Measurements from ENCODE around the gene CNTNAP2. TPM values are rescaled to one million over a fixed set of nuclear protein-coding genes. Genes with fewer than 3 reads are reported as not detected.
"Not testable (repeated sequence)": the region's sequence is repeated elsewhere in the genome, so short reads cannot be mapped to it uniquely, and the experiment has no call there.

CNTNAP2 gene
- total RNA-seq, 2 experiments from 2014 or later = 0.19 to 0.22 TPM

DNA sequence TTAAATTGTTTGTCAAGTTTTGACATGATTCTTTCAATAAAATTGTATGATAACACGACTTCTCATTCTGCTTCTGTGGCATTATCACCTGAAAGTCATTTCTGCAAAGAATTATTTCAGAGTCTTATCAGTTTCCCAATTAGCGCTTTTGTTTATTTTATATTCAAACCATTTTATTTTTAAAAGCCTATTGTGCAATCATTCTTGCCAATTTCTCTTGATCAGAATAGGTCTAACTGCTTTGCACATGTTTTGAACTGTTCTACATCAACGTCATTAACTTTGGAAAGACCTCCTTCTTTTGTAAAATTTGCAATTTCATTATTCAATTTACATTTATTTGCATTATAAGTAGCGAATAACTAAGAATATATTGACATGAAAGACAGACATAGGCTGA is 758.1 kb downstream of the CNTNAP2 start:
- H3K27me3 Mint-ChIP-seq = no peaks in the 10 kb centered on the region
- no peaks in the 10 kb centered on the region for H3K4me1 Mint-ChIP-seq
- H3K36me3 Mint-ChIP-seq = no peaks in the 10 kb centered on the region
- no peak overlapping the region for H3K27ac Mint-ChIP-seq
- H3K4me3 Mint-ChIP-seq = no peak overlapping the region
- peaks cover 2% of the 10 kb centered on the region for H3K9me3 Mint-ChIP-seq
- no peak for DNase-seq

DNA sequence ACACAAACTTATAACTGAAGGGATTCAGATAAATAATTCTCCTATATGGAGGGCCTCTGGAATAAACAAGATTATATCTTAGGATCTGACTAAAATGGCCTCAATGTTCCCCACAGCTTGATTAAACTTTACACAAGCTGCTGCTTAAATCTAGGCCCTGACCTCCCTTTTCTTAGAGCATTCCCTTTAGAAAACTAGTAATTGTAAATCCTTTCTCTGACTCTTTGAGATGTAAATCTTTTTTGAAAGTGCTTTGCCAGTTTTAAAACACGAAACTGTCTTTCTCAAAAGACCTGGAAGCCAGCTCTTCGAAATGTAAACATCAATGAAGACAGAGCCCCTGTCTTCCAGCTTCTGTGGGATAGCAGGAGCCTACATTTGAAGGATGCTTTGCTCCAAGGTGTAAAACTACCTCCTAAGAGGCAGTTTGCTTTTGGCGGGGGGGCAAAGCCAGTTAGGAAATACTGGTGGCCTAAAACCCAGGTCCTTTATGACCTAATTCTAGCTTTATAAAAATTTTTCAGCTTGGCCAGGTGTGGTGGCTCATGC is 758.7 kb downstream of the CNTNAP2 start:
- Mint-ChIP-seq H3K36me3 (no peaks in the 10 kb centered on the region), H3K27ac (no peak overlapping the region), H3K4me1 (no peaks in the 10 kb centered on the region), H3K9me3 (peaks cover 2% of the 10 kb centered on the region), H3K27me3 (no peaks in the 10 kb centered on the region), H3K4me3 (no peak overlapping the region)
- no peak for DNase-seq

DNA sequence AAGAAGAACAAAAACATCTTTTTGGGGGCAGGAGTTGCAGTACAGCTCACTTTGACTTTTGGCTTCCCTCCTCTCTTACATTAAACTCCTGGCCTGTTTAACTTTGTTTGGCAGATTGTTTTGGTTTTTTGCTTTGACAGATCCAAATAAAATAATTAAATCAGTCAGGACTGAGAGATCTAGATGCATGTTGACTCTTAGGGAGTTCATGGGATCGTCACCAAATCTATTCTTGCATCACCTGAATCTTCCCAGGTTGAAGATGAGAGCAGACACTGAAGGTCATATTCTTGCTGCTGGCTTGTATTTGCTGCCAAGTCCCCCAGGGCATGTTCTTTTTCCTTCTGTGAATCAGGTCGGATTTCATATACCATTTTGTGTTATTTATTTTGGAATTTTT is 759.4 kb downstream of the CNTNAP2 start:
- Mint-ChIP-seq H3K27ac (no peak overlapping the region), H3K36me3 (no peaks in the 10 kb centered on the region), H3K27me3 (no peaks in the 10 kb centered on the region), H3K9me3 (peaks cover 2% of the 10 kb centered on the region), H3K4me3 (no peak overlapping the region), H3K4me1 (no peaks in the 10 kb centered on the region)
- no peak for DNase-seq

DNA sequence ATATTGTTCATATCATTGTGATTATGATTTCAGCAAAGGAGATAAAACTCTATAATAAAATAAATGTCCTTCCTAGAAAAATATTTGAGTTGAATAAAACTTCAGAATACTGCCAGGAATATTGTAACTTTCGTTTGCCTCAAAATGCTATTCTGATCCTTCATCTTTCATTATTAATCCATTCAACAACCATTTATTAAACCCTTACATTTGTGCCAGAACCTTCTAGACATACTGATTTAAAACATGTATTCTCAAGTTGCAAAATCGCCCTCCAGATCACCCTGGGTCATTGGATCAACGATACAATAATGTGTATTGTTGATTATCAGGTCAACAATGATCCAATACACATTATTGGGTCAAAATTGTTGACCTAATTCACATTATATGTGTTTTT is 759.8 kb downstream of the CNTNAP2 start:
- no peaks in the 10 kb centered on the region for H3K36me3 Mint-ChIP-seq
- H3K9me3 Mint-ChIP-seq = peaks cover 2% of the 10 kb centered on the region
- no peaks in the 10 kb centered on the region for H3K4me1 Mint-ChIP-seq
- no peak overlapping the region for H3K27ac Mint-ChIP-seq
- H3K27me3 Mint-ChIP-seq = no peaks in the 10 kb centered on the region
- H3K4me3 Mint-ChIP-seq = no peak overlapping the region
- DNase-seq = no peak

DNA sequence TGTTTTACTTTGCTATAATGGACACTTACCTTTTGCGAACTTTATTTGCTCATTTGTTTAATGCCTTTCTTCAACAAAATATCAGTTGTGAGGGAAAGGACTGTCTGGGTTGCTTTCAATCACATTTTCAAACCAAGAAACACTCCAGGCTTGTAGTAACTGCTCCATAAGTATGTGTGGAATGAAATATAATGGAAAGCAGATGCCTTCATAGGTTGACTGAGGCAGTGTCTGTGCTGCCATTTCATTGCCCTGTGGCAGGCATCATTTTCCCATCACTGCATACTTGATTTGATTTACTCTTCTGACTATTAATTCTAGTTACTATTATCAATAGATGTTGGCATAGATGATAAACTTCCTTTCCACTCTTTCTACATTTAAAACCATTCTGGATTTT is 762.3 kb downstream of the CNTNAP2 start:
- Mint-ChIP-seq H3K9me3 (peaks cover 2% of the 10 kb centered on the region), H3K27me3 (no peaks in the 10 kb centered on the region), H3K4me3 (no peak overlapping the region), H3K27ac (no peak overlapping the region), H3K36me3 (no peaks in the 10 kb centered on the region), H3K4me1 (no peaks in the 10 kb centered on the region)
- no peak for DNase-seq

DNA sequence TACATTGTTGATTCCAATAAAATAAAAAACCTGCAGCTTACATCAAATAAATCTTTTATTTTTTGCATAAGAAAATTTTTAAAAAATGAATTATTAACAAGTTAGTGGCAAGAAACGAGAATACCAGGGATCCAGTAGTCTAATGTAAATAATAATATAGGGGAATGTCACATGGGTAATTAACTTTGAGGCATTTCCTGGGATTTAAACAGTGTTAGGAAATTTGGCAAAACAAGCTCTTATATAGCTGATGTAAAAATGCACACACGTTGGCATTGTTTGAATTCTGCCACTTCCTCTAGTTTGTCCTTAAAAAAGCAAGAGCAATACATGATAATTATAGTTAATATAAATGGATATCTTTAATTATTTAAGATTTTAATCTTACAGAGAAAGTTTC is 768.6 kb downstream of the CNTNAP2 start:
- Mint-ChIP-seq H3K4me1 (no peaks in the 10 kb centered on the region), H3K27me3 (no peaks in the 10 kb centered on the region), H3K9me3 (peaks cover 3% of the 10 kb centered on the region), H3K27ac (no peak overlapping the region), H3K4me3 (no peak overlapping the region), H3K36me3 (no peaks in the 10 kb centered on the region)
- DNase-seq = no peak

DNA sequence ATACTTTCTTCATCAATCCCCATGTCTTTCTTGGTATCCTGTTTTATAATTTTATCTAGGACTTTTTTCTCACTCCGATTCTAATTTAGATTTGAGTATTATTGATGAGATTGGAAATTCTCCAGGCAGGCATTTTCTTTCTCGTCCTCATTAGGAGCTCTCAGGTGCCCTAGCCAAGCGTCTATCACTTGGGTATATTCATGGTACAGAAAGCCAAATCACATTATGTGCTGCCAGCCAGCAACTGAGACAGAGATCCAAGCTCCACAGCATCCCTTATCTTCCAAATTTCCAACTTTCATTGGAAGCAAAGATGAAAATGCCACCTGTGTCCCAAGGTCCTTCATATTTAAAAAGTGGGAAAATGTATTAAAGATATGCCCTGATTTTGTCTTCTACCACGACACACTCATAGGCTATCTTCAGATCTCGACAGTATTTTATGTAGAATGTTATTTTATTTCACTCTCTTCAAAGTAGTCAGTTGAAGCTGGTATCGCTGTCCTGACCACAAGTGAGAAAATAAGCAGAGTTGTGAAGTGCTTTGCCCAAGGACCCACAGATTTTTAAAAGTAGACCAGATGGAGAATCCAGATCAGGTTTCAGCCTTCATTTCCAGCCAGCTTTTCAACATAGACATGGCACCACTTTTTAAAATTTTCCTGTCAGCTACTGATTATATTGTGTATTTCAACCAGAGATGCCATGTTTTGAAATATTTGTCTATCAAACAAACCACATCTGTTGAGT is 773.4 kb downstream of the CNTNAP2 start:
- peaks cover 3% of the 10 kb centered on the region for H3K9me3 Mint-ChIP-seq
- H3K36me3 Mint-ChIP-seq = no peaks in the 10 kb centered on the region
- no peaks in the 10 kb centered on the region for H3K4me1 Mint-ChIP-seq
- no peak overlapping the region for H3K4me3 Mint-ChIP-seq
- H3K27me3 Mint-ChIP-seq = no peaks in the 10 kb centered on the region
- no peak overlapping the region for H3K27ac Mint-ChIP-seq
- DNase-seq = no peak

DNA sequence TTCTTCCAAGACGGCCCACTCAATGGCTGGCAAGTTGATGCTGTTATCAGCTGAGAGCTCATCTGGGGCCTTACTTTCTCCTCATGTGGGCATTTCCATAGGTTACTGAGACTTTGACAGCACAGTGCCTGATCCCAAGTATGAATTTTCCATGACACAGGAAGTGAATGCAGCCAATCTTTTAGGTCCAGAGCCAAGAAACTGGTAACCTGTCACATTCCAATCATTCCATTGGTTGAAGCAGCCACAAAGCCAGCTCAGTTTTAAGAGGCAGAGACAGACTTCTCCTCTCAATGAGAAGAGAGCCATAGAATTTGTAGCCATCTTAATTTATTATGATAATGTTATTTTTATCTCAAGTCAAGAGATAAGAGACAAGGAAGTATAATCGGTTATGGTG is 775.5 kb downstream of the CNTNAP2 start:
- no peak for DNase-seq
- no peaks in the 10 kb centered on the region for H3K4me1 Mint-ChIP-seq
- H3K27ac Mint-ChIP-seq = no peak overlapping the region
- H3K9me3 Mint-ChIP-seq = no peaks in the 10 kb centered on the region
- no peaks in the 10 kb centered on the region for H3K27me3 Mint-ChIP-seq
- H3K4me3 Mint-ChIP-seq = no peak overlapping the region
- no peaks in the 10 kb centered on the region for H3K36me3 Mint-ChIP-seq

DNA sequence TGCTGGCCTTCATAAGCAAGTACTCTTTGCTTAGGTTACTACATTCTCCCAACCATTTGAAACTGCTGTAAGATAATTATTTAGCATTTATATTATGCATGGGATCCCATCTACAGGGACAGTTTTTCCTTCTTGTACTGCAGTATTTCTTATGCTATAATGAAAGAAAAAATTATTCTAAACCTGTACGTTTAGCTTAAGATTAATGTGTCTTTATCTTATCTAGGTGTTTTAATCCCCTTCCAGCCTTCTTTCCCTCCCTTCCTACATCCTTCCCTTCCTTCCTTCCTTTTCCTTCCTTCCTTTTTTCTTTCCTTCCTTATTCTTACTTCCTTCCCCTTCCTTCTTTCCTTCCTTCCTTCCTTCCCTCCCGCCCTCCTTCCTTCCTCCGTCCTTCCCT is 778.3 kb downstream of the CNTNAP2 start:
- Mint-ChIP-seq H3K27ac (no peak overlapping the region), H3K4me1 (no peaks in the 10 kb centered on the region), H3K4me3 (no peak overlapping the region), H3K9me3 (no peaks in the 10 kb centered on the region), H3K36me3 (no peaks in the 10 kb centered on the region), H3K27me3 (no peaks in the 10 kb centered on the region)
- DNase-seq = no peak

DNA sequence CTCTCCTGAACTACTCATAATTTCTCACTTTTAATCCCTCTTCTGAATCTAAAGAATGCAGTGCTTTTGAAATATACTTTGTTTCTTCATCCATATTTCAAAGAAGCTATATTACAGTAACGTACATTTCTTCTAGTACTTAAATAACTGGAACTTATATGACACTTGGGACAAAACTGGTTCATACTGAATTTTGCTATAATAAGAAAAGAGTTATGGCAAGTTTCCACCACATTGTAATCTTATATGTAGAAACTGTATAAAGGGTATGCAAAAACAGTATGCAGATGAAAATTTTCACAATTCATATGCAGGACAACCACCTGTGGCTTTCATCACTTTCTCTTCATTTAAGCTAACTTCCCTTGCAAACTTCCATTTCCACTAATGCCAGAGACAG is 785.7 kb downstream of the CNTNAP2 start:
- no peak for DNase-seq
- Mint-ChIP-seq H3K9me3 (no peaks in the 10 kb centered on the region), H3K27me3 (no peaks in the 10 kb centered on the region), H3K36me3 (no peaks in the 10 kb centered on the region), H3K27ac (no peak overlapping the region), H3K4me1 (no peaks in the 10 kb centered on the region), H3K4me3 (no peak overlapping the region)

DNA sequence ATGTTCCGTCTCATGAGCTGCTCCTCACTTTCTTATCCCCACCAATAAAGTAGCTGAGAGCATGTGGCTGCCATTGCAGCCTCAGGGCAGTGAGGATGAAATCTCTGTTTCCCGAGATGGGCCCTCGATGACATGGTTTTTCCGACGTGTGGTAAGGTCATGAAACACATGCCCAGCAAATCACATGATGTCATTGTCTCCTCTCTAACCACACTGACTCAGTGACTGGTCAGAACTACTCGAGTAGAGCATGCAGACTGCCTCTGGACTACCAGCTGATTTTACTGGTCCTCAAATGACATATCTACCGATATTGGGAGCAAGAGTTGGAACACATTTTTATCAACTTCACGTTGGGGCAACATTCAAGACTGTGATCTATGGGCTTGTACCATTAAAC is 786.1 kb downstream of the CNTNAP2 start:
- no peaks in the 10 kb centered on the region for H3K9me3 Mint-ChIP-seq
- H3K4me1 Mint-ChIP-seq = no peaks in the 10 kb centered on the region
- H3K36me3 Mint-ChIP-seq = no peaks in the 10 kb centered on the region
- no peak overlapping the region for H3K27ac Mint-ChIP-seq
- no peak for DNase-seq
- no peaks in the 10 kb centered on the region for H3K27me3 Mint-ChIP-seq
- no peak overlapping the region for H3K4me3 Mint-ChIP-seq

DNA sequence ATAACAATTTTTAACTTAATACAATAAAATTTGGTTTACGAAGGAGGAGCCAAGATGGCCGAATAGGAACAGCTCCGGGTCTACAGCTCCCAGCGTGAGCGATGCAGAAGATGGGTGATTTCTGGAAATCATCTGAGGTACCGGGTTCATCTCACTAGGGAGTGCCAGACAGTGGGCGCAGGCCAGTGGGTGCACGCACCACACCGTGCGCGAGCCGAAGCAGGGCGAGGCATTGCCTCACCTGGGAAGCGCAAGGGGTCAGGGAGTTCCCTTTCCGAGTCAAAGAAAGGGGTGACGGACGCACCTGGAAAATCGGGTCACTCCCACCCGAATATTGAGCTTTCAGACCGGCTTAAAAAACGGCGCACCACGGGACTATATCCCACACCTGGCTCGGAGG is 789.1 kb downstream of the CNTNAP2 start:
- H3K36me3 Mint-ChIP-seq, H3K27me3 Mint-ChIP-seq, H3K9me3 Mint-ChIP-seq, H3K27ac Mint-ChIP-seq, H3K4me1 Mint-ChIP-seq, H3K4me3 Mint-ChIP-seq, DNase-seq: not testable (repeated sequence)

DNA sequence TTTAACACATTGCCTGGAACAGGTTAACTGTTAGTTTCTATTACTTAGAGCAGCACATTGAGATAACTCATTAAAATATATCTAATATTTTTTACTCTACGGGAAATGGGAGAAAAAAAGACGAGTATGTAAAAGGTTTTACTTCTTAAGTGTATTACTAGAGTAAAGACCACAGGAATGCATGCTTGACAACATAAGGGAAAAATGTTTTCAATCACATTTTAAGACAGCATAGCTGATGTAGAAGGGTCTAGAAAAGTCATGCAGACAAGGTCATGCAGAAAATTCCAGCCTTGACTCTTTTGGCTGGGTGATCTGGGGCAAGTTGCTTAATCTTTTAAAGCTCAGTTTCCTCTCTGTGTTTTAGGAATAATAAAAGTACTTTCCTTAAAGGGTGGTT is 806.2 kb downstream of the CNTNAP2 start:
- peaks cover 4% of the 10 kb centered on the region for H3K9me3 Mint-ChIP-seq
- no peaks in the 10 kb centered on the region for H3K4me1 Mint-ChIP-seq
- H3K27ac Mint-ChIP-seq = no peak overlapping the region
- no peaks in the 10 kb centered on the region for H3K27me3 Mint-ChIP-seq
- no peaks in the 10 kb centered on the region for H3K36me3 Mint-ChIP-seq
- no peak for DNase-seq
- H3K4me3 Mint-ChIP-seq = no peak overlapping the region

DNA sequence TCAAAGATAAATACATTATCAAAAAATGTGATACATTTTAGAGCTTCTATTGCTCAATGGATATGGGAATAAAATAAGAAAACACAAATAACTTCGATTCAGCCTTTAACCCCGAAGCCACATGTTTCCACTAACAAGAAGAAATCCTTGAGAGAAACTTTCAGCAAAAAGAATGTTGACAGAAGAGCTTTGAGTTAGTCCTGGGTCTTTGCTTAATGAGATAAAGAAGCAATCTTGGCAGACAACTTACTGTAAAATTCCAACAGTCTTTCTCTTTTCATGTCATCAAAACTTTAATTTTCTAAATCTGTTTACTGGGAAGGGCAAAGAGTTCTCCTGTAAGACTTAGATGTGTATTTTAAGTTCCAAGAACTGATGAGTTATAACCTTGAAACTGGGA is 810.2 kb downstream of the CNTNAP2 start:
- no peaks in the 10 kb centered on the region for H3K4me1 Mint-ChIP-seq
- H3K36me3 Mint-ChIP-seq = no peaks in the 10 kb centered on the region
- no peaks in the 10 kb centered on the region for H3K27me3 Mint-ChIP-seq
- H3K4me3 Mint-ChIP-seq = no peak overlapping the region
- DNase-seq = no peak
- H3K27ac Mint-ChIP-seq = no peak overlapping the region
- H3K9me3 Mint-ChIP-seq = peaks cover 6% of the 10 kb centered on the region

DNA sequence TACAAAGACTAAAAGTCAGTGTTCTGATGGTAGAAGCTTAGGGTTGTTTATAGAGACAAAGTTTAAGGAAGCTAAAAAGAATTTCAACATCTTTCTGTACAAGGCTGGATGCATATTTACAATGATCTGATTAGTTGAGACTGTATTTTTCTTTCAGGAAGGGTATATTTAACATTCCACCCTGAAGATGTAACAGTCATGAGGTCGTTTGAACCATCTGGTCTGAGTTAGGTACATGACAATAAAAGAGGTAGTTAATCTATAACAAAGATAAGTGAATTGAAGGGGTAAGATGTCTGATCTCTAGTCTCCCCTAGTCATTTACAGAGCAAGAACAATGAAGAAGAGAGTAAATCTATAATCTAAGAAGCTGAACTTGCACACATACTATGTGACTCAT is 821.2 kb downstream of the CNTNAP2 start:
- H3K27ac Mint-ChIP-seq = no peak overlapping the region
- H3K4me3 Mint-ChIP-seq = no peak overlapping the region
- DNase-seq = no peak
- H3K9me3 Mint-ChIP-seq = peaks cover 6% of the 10 kb centered on the region
- H3K36me3 Mint-ChIP-seq = no peaks in the 10 kb centered on the region
- H3K4me1 Mint-ChIP-seq = no peaks in the 10 kb centered on the region
- H3K27me3 Mint-ChIP-seq = no peaks in the 10 kb centered on the region

DNA sequence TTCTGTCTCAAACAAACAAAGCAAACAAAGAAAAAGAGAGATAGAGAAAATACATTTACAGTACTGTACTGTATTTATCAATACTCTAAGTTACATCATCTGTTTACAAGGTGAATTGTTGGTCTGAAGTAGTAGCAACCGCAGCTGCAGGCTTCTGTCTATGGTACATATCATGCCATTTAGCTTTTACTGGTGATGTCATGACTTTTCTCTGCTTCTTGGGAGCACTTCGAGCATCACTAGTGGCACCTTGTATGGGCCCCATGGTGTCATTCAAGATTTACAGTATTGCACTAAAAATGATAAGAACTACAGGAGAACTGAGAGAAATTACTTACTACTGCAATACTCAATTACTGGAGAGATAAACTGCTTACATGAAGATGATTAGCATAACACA is 826.9 kb downstream of the CNTNAP2 start:
- no peaks in the 10 kb centered on the region for H3K27me3 Mint-ChIP-seq
- H3K36me3 Mint-ChIP-seq = no peaks in the 10 kb centered on the region
- H3K4me1 Mint-ChIP-seq = no peaks in the 10 kb centered on the region
- no peak overlapping the region for H3K27ac Mint-ChIP-seq
- H3K9me3 Mint-ChIP-seq = peaks cover 12% of the 10 kb centered on the region
- no peak for DNase-seq
- no peak overlapping the region for H3K4me3 Mint-ChIP-seq

Data from activated naive CD8-positive, alpha-beta T cell treated with anti-CD3 and anti-CD28 coated beads for 36 hours (primary cell).